Hematopoietic multipotent progenitor cell (in vitro differentiated cells): Measurements from ENCODE around the gene LMF1. TPM values are rescaled to one million over a fixed set of nuclear protein-coding genes. Genes with fewer than 3 reads are reported as not detected.
"Not testable (repeated sequence)": the region's sequence is repeated elsewhere in the genome, so short reads cannot be mapped to it uniquely, and the experiment has no call there.

Experiments used
- DNase-seq, 3 donors: peaks; one replicate each; pipeline ENCODE4 v3.0.0-alpha.2; 2011 to 2015; ENCODE audit warnings: low read depth in 2 of 3, low spot score in 2 of 3
- total RNA-seq: library from RNA; depleted of rRNA; stranded (reverse); fragments of >200 nt; gene quantifications from one replicate; pipeline ENCODE4 v1.2.3, GENCODE V29; 2012

LMF1 gene
- total RNA-seq, 1 donor = 45.2 TPM

DNA sequence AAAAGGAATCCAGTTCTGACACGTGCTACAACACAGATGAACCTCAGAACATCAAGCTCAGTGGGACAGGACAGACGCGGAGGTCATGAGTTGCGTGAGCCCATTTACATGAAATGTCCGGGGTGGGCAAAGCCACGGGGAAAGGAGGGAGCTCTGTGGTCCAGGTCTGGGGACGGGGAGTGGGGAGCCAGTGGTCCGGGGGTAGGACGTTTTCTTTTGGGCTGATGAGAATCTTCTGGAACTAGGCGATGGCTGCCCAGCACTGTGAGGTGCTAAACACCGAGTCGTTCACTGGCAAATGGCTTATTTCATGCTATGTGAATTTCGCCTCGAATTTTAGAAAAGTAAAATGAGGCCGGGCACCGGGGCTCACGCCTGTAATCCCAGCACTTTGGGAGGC is 2.6 kb upstream of the LMF1 start:
- no peak for DNase-seq

DNA sequence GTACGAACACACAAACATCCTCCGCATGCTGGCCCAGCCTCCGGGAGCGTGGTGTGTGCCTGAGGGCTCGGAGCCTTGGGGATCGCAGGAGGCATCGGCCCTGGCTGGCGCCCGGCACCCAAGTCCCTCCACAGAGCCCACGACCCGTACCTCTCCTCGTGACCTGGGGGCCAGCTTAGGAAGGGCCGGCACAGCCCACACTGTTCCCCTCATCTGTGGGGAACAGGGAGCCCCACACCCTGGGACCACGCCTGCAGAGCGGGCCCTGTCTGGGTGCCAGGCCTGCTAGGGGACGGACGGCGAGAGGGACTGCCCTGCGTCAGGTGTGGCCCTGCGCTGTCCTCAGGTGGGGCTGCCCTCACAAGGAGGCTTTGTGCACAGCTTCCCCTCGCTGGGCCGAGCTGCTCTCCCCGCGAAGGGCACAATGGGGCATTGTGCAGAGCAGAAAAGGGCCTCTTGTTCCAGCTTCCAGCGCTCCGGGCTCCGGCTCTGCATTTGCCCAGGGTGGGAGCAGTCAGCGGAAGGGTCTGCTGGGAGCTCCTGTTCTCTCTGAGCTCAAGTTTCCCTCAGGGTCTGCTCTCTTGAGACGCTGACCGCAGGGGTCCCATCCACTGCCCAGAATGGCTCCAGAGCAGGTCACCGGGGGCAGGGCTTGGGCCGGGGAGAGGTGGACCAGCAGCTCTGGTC is 1.7 kb upstream of the LMF1 start:
- no peak for DNase-seq

GRCh38 chr16:971981-972315 is 1.2 kb upstream of the LMF1 start:
- DNase-seq = no peak

DNA sequence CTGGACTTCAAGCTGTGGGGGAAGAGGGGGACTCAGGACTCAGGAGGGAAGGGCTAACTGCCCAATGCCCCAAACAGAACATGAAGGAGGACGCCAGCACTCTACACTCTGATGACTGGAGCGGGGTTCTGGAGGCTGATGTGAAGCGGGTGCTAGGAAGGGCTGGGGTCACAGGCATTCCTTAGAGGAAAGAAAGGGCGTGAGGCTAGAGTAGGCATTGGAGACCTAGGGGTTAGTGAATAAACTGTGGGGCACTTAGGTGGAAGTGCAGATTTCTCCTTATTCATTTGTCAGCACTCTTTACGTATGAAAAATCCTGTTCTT is 760 bp upstream of the LMF1 start:
- no peak for DNase-seq

- DNase-seq = no peak
Observed at GRCh38 chr16:970386-970765, 408 bp downstream of the LMF1 start.

GRCh38 chr16:969508-970385 is 1.0 kb downstream of the LMF1 start:
- DNase-seq = no peak

DNA sequence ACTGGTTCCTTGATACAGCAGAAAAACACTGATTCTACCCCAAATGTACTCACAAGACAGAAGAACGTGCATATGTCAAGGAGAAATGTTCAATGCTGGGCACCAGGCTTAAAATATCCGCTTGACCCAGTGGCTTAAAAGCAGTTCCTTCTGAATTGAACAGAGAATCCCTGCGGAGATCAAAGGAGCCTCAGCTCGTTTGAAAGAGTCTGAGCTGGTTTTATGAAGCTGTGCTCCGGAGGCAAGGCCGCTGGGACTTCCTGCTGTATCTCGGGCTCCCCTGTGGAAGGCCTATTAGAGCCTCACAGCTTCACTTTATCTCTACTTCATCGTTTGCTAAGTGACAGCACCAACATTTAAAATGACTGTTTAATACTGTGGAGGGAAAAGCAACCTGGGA is 2.2 kb downstream of the LMF1 start:
- DNase-seq = no peak

DNA sequence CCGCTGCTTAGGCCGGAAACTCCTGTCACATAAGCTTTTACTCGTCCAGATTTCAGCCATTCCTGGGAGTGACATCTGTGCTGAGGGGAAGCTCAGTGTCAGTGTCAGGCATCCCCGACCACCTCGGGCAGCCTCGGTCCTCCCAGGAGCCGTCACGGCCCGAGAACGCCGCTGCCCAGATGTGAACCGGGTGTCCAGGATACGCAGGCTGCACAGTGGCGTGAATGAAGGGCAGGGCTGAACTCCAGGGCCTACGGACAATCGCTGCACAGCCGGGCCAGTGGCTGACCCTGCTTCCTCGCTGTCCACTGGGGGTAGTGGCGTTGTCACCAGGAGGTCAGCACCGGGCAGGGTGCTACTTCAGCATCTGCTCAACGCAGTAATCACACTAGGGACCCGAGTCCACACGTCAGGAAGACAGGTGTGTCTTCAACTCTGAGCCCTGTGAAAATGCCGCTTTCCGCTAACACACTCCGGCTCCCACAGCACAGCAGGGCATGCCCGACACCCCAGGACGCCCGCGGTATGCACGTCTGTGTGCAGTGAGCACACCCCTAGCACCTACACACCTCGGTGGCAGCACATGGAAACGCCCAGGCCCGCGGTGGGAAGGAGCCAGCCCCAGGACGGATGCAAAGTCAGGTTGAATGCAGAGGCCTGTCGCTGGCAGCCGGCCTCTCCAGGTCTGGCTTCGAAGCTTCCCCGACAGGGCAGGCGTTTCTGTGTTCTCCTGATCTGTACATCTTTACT is 3.1 kb downstream of the LMF1 start:
- DNase-seq = no peak

DNA sequence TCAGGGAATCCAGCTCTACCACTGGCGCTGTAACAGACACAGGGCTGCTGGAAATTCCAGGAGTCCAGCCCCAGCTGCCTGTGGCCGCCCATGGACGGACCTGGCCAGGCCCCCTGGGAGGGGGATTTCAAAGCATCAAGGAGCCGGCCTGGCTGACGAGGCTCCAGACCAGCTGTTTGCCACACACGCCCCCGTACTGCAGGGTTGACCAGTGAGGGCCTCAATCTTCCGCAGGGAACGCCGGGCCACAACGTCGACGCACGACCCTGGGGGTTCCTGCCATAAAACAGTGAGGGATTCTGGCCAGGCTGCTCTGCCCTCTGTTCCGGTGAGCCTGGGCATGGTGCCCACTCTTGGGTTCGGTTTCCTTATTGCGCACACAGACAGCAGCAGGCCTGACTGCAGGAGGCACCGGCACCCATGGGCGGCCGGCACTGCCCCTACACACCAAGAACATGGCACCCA is 3.7 kb downstream of the LMF1 start:
- no peak for DNase-seq

DNA sequence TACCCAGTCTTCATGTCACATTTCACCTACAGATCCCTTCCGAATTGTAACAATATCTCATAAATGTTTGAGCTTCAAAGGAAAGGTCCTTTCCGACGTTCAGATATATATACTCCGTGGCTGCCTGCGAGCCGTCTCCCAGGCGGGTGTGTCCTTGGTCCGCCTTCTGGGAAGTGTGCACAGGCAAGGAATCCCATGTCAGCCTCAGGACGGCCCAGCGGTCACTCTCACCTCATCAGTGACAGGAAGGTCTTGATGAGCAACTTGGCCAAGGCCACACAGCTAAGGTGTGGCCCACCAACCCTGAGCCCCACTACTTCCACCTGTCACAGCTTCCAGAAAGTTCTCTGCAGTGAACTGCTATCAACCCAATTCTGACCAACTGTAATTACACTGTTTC is 4.3 kb downstream of the LMF1 start:
- DNase-seq = no peak

GRCh38 chr16:966035-966434 is 4.7 kb downstream of the LMF1 start:
- DNase-seq = no peak

DNA sequence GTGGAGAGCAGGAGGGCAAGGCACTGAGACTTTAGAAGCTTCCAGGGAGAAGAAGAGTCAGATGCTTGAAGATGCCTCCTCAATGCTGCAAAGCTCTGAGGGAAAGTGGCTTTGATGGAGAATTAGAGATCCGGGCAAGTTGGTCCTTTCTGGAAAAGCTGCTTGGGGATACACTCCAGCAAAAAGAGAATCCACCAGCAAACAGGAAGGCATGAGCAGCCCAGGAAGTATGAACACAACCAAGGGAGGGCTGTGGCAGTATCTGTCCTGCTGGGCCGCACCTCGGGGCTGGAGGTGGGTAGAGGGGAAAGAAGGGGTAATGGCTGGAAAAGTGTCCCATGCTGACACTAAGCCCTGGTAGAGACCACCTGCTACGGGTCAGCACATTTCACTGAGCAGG is 5.3 kb downstream of the LMF1 start:
- DNase-seq = no peak

GRCh38 chr16:965036-965395 is 5.8 kb downstream of the LMF1 start:
- DNase-seq = no peak

- no peak for DNase-seq
Observed at GRCh38 chr16:964356-965035, 6.3 kb downstream of the LMF1 start.

DNA sequence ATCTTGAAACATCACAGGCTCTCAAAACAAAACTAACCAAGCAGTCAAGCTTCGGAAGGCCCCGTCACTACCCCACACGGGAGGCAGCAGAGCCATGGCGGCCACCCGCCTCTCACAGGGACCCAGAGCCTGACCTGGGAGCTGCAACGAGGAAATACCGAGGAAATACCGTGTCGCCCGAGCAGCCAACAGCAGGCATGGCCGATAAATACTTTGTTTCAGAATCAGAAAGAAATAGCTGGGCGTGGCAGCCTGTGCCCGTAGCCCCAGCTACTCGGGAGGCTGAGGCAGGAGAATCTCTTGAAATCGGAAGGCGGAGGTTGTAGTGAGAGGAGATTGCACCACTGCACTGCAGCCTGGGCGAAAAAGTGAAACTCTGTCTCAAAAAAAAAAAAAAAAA is 6.9 kb downstream of the LMF1 start:
- DNase-seq = no peak

DNA sequence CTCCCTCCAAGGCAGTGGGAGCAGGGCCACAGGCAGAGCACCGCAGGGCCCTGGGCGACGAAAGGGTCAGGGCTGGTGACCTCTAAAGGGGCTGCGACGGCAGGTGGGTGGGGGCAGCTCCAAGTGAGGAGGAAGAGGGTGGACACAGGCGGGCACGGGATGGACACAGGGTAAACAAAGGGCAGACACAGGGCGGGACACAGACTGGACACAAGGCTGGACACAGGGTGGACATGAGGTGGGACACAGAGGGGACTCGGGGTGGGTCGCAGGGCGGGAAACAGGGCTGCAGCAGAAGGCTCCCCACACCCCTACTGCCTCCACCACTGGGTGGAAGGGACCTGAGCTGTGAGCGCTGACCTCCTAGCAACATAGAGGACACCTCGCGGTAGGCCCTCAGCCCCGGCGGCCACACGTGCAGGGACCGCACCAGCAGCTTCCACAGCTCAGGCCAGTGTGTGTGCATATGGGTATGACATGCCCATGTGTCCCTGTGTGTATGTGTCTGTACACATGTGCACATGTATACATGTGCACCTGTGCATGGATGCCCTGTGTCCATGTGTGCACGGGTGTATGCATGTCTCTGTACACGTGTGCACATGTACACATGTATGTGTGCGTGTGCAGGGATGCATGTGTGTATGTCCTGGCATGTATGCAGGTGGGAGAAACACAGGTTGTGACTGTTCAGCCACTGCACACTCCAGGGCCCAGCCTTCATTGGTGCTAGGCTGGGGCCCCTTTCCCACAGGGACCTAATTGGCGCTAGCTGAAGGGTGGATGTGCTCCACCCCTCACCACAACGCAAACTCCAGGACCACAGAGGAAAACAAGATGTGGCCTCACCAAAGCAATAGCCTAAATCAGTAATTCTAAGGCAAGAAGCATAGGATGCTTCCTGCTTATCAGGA is 7.6 kb downstream of the LMF1 start:
- no peak for DNase-seq

- no peak for DNase-seq
Observed at GRCh38 chr16:962366-962765, 8.4 kb downstream of the LMF1 start.

DNA sequence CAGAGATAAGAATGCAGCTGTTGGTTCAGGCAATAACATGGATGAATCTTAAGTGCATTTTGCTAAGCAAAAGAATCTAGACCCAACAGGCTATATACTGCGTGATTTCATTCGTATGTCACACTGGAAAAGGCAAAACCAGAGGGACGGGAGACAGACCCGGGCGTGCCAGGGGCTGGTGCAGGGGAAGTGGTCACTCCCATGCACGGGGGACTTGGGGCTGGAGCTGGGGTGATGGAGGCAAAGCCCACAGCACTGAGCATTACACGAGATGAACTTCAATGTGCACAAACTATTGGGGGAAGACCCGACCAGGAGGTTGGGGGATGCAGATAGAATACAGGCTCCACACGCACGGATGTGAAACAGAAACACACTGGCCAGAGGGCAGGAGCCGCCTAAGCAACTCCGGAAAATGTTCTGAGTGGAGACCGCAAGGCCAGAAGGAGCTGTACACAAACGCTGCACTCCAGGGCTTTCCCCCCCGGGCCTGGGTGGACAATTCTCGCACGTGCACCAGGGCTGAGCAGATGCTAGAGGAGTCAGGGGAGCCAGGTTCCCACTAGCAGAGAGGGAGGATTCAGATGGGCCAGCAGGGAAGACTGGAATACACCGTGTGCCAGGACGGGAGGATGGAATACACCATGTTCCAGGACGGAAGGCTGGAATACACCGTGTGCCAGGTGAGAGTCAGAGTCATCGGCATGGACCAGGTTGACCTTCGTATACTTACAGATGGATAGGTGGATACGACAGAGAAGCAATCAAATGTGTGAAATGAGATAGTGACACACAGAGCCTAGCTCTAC is 11.3 kb downstream of the LMF1 start:
- DNase-seq = no peak

DNA sequence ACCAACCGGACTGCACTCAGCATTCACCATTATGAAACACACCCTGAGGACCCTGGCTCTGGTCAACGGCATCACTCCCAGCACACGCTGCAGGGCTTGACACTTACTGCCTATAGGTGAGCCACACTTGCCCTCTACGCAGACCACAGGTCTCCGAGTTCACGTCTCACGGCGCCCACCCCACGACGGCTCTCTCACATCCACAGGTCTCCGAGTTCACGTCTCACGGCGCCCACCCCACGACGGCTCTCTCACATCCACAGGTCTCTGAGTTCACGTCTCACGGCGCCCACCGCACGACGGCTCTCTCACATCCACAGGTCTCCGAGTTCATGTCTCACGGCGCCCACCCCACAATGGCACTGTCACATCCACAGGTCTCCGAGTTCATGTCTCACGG is 15.0 kb downstream of the LMF1 start:
- not testable (repeated sequence) for DNase-seq
